Measurements from ENCODE around the gene WDR75. TPM values are rescaled to one million over a fixed set of nuclear protein-coding genes. Genes with fewer than 3 reads are reported as not detected.

The WDR75 gene
- polyA plus RNA-seq, 3 donors = 3.9 to 20.7 (median 5.8) TPM

DNA sequence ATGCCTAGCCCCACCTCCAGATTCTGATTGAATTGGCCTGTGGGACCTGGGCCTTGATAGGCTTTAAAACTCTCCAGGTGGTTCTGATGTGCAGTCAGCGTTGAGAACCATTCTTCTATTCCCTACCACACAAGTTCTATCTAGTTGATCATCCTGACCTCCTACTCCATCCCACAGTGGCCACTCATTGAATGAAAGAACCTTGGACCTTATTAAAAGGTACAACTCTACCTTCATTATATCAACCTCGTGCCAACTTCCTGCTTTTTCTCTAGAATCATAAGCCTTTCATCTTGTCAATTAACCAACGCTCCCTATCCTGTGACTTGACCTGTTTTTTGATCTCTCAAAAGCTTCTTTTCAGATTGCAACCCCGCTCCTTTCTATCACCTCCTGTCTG is 83.5 kb downstream of the WDR75 start:
- Histone ChIP-seq H2AFZ (ENCODE audit: insufficient read depth, low read depth, low read length, poor library complexity, severe bottlenecking) (no peak overlapping the region), H3K9ac (ENCODE audit: insufficient read depth, low read length, poor library complexity, severe bottlenecking) (no peak overlapping the region), H3K4me3 (replicated peaks in 1 of 3; ENCODE audit: low read depth in 2 of 3, low read length in 3 of 3) (no peak overlapping the region), H3K9me3 (replicated peaks in 1 of 2; ENCODE audit: control insufficient read depth in 1 of 2, insufficient read depth in 1 of 2, low read length in 2 of 2) (no peaks in the 10 kb centered on the region), H3K4me1 (ENCODE audit: control insufficient read depth in 1 of 2, insufficient read depth in 2 of 2, low read length in 2 of 2) (peaks cover 2 to 7% of the 10 kb centered on the region in 2 donors), H3K79me2 (ENCODE audit: insufficient read depth, low read length) (no peaks in the 10 kb centered on the region), H3K27me3 (ENCODE audit: control insufficient read depth in 2 of 2, insufficient read depth in 2 of 2, low read length in 2 of 2) (no peaks in the 10 kb centered on the region), H3K27ac (ENCODE audit: low read depth in 1 of 2, low read length in 2 of 2) (no peak overlapping the region), H3K36me3 (replicated peaks in 1 of 2; ENCODE audit: control insufficient read depth in 1 of 2, insufficient read depth in 2 of 2, low read length in 2 of 2) (no peaks in the 10 kb centered on the region), H3K4me2 (replicated peaks; ENCODE audit: extremely low read depth, low read length, poor library complexity, severe bottlenecking) (no peak overlapping the region), H4K20me1 (ENCODE audit: insufficient read depth, low read length) (no peaks in the 10 kb centered on the region)
- TF ChIP-seq, protein P1, sequence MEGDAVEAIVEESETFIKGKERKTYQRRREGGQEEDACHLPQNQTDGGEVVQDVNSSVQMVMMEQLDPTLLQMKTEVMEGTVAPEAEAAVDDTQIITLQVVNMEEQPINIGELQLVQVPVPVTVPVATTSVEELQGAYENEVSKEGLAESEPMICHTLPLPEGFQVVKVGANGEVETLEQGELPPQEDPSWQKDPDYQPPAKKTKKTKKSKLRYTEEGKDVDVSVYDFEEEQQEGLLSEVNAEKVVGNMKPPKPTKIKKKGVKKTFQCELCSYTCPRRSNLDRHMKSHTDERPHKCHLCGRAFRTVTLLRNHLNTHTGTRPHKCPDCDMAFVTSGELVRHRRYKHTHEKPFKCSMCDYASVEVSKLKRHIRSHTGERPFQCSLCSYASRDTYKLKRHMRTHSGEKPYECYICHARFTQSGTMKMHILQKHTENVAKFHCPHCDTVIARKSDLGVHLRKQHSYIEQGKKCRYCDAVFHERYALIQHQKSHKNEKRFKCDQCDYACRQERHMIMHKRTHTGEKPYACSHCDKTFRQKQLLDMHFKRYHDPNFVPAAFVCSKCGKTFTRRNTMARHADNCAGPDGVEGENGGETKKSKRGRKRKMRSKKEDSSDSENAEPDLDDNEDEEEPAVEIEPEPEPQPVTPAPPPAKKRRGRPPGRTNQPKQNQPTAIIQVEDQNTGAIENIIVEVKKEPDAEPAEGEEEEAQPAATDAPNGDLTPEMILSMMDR (IDR thresholded peaks at IDR 0.05) = no peak
- Mint-ChIP-seq H3K4me1 (peaks cover 15% of the 10 kb centered on the region), H3K4me3 (no peak overlapping the region), H3K27ac (no peak overlapping the region), H3K9me3 (peaks cover 0 to 5% (median 0%) of the 10 kb centered on the region in 7 donors), H3K27me3 (ENCODE audit: low read depth in 3 of 3) (no peaks in the 10 kb centered on the region), H3K36me3 (no peaks in the 10 kb centered on the region)
- no peak for DNase-seq
- 88% methylated on average over 4 of the region's 4 CpGs for WGBS (ENCODE audit: insufficient coverage)
- intact Hi-C loops (cut with micrococcal nuclease) = no loop called here

Other genes with a start within 250 kb of the WDR75 start
- gene SLC40A1, start 139.3 kb downstream of the WDR75 start, polyA plus RNA-seq = 10 to 100 TPM in 2 of 3 donors, 1 to 10 TPM in 1; 7.9 to 91.6 (median 90.4) TPM
- gene ASNSD1, start 220.0 kb downstream of the WDR75 start, polyA plus RNA-seq = 10 to 100 TPM in 2 of 3 donors, 1 to 10 TPM in 1; 8.6 to 27.1 (median 26.6) TPM
- gene ANKAR, start 233.2 kb downstream of the WDR75 start, polyA plus RNA-seq = 1 to 10 TPM; 1.1 to 2.3 (median 1.4) TPM

Data from CD14-positive monocyte (primary cell).